ENCODE results near the gene AJUBA.
"Not testable (repeated sequence)": the region's sequence is repeated elsewhere in the genome, so short reads cannot be mapped to it uniquely, and the experiment has no call there.

Gene AJUBA

GRCh38 chr14:22979748-22980392 lies 2.5 kb downstream of the AJUBA start:
- no peak for TF ChIP-seq POLR2A (IDR thresholded peaks at IDR 0.05; ENCODE audit: low read depth, low read length)
- DNase-seq (ENCODE audit: insufficient read length, low spot score) (no peak), FAIRE-seq (no peak)

- DNase-seq (ENCODE audit: insufficient read length, low spot score) (no peak), FAIRE-seq (no peak)
- TF ChIP-seq POLR2A (IDR thresholded peaks at IDR 0.05; ENCODE audit: low read depth, low read length): no peak
These were observed 3.2 kb downstream of the AJUBA start for GRCh38 chr14:22978981-22979671.

- no peak for DNase-seq (ENCODE audit: insufficient read length, low spot score)
- no peak for FAIRE-seq
- no peak for TF ChIP-seq POLR2A (IDR thresholded peaks at IDR 0.05; ENCODE audit: low read depth, low read length)
These were observed 3.9 kb downstream of the AJUBA start for GRCh38 chr14:22978487-22978837.

GRCh38 chr14:22977684-22978486 lies 4.5 kb downstream of the AJUBA start:
- no peak for TF ChIP-seq POLR2A (IDR thresholded peaks at IDR 0.05; ENCODE audit: low read depth, low read length)
- DNase-seq (ENCODE audit: insufficient read length, low spot score): peak; percentile 83
- no peak for FAIRE-seq

- DNase-seq (ENCODE audit: insufficient read length, low spot score) (no peak), FAIRE-seq (no peak)
- no peak for TF ChIP-seq POLR2A (IDR thresholded peaks at IDR 0.05; ENCODE audit: low read depth, low read length)
These were observed 5.0 kb downstream of the AJUBA start for GRCh38 chr14:22977434-22977683.

GRCh38 chr14:22976620-22977433 lies 5.5 kb downstream of the AJUBA start:
- FAIRE-seq (no peak), DNase-seq (ENCODE audit: insufficient read length, low spot score) (no peak)
- no peak for TF ChIP-seq POLR2A (IDR thresholded peaks at IDR 0.05; ENCODE audit: low read depth, low read length)

- no peak for TF ChIP-seq POLR2A (IDR thresholded peaks at IDR 0.05; ENCODE audit: low read depth, low read length)
- DNase-seq (ENCODE audit: insufficient read length, low spot score): no peak
- FAIRE-seq: no peak
These were observed 7.6 kb downstream of the AJUBA start for GRCh38 chr14:22974530-22975313.

- TF ChIP-seq POLR2A (IDR thresholded peaks at IDR 0.05; ENCODE audit: low read depth, low read length): no peak
- DNase-seq (ENCODE audit: insufficient read length, low spot score) (no peak), FAIRE-seq (no peak)
These were observed 8.9 kb downstream of the AJUBA start for GRCh38 chr14:22973217-22974032.

- DNase-seq (ENCODE audit: insufficient read length, low spot score) (no peak), FAIRE-seq (no peak)
- no peak for TF ChIP-seq POLR2A (IDR thresholded peaks at IDR 0.05; ENCODE audit: low read depth, low read length)
These were observed 9.9 kb downstream of the AJUBA start for GRCh38 chr14:22972313-22972930.

GRCh38 chr14:22971152-22971551 lies 11.2 kb downstream of the AJUBA start:
- DNase-seq (ENCODE audit: insufficient read length, low spot score): no peak
- no peak for FAIRE-seq
- TF ChIP-seq POLR2A (IDR thresholded peaks at IDR 0.05; ENCODE audit: low read depth, low read length): no peak

- no peak for FAIRE-seq
- no peak for TF ChIP-seq POLR2A (IDR thresholded peaks at IDR 0.05; ENCODE audit: low read depth, low read length)
- no peak for DNase-seq (ENCODE audit: insufficient read length, low spot score)
These were observed 15.5 kb downstream of the AJUBA start for GRCh38 chr14:22966783-22967269.

- DNase-seq (ENCODE audit: insufficient read length, low spot score); FAIRE-seq: not testable (repeated sequence)
These were observed 16.2 kb downstream of the AJUBA start for GRCh38 chr14:22965916-22966782.

Data from H54 (cell line).